OCI-M2 (cell line): Measurements from ENCODE around the gene RNF212.
"Not testable (repeated sequence)": the region's sequence is repeated elsewhere in the genome, so short reads cannot be mapped to it uniquely, and the experiment has no call there.

Experiments
- DNase-seq: peaks from one replicate; lab custom pipeline; 2025; ENCODE audit not compliant: unreplicated experiment; lab: John Stamatoyannopoulos, UW

RNF212 gene

GRCh38 chr4:1113311-1114009 is at the start of gene RNF212:
RNF212 (minus strand) TSS chr4:1113564; CDS start chr4:1113464, 100 bp downstream.
- DNase-seq, result no peak

GRCh38 chr4:1160351-1160750 is 47.0 kb upstream of the RNF212 start:
- DNase-seq, result no peak

- no peak for DNase-seq
Observed at GRCh38 chr4:1156069-1156468, 42.7 kb upstream of the RNF212 start.

GRCh38 chr4:1155314-1155713 is 42.0 kb upstream of the RNF212 start:
- no peak for DNase-seq

- no peak for DNase-seq
Observed at GRCh38 chr4:1154523-1155182, 41.3 kb upstream of the RNF212 start.

- no peak for DNase-seq
Observed at GRCh38 chr4:1154126-1154522, 40.8 kb upstream of the RNF212 start.

- DNase-seq, result no peak
Observed at GRCh38 chr4:1153567-1154090, 40.3 kb upstream of the RNF212 start.

GRCh38 chr4:1152290-1152689 is 38.9 kb upstream of the RNF212 start:
- DNase-seq, result no peak

GRCh38 chr4:1151541-1151940 is 38.2 kb upstream of the RNF212 start:
- no peak for DNase-seq

- DNase-seq, result no peak
Observed at GRCh38 chr4:1150875-1151274, 37.5 kb upstream of the RNF212 start.

- DNase-seq, result no peak
Observed at GRCh38 chr4:1139860-1140259, 26.5 kb upstream of the RNF212 start.

GRCh38 chr4:1137850-1138249 is 24.5 kb upstream of the RNF212 start:
- no peak for DNase-seq

GRCh38 chr4:1137063-1137776 is 23.9 kb upstream of the RNF212 start:
- DNase-seq, result no peak

- DNase-seq, result no peak
Observed at GRCh38 chr4:1136048-1136447, 22.7 kb upstream of the RNF212 start.

- DNase-seq, result no peak
Observed at GRCh38 chr4:1133033-1133432, 19.7 kb upstream of the RNF212 start.

GRCh38 chr4:1130316-1131186 is 17.2 kb upstream of the RNF212 start:
- DNase-seq, result peak; percentile 1

GRCh38 chr4:1126506-1126905 is 13.1 kb upstream of the RNF212 start:
- no peak for DNase-seq

GRCh38 chr4:1125466-1125865 is 12.1 kb upstream of the RNF212 start:
- DNase-seq, result not testable (repeated sequence)

GRCh38 chr4:1124818-1125217 is 11.5 kb upstream of the RNF212 start:
- DNase-seq, result no peak

GRCh38 chr4:1122505-1122904 is 9.1 kb upstream of the RNF212 start:
- no peak for DNase-seq

- no peak for DNase-seq
Observed at GRCh38 chr4:1116838-1117237, 3.5 kb upstream of the RNF212 start.
